Body of pancreas (tissue), 4 donors: ENCODE results near the gene EBP.

ENCODE experiments used
- POLR2A ChIP-seq, 3 donors: fragments of 450-650 bp; IDR thresholded peaks; one replicate each; pipeline ENCODE4 v1.6.1; 2016; ENCODE audit warnings: antibody characterized with exemption in 3 of 3, mild to moderate bottlenecking in 2 of 3
- TF ChIP-seq, protein P1 (sequence below), 7 experiments: fragments of 450-650 bp in 4 of 7; fragments of 200-600 bp in 3 of 7; sonication (generic) in 3 of 7; IDR thresholded peaks; one replicate each; pipeline ENCODE4 v1.5.1; 2016 to 2019; ENCODE audit warnings: antibody characterized with exemption in 7 of 7

DNA sequence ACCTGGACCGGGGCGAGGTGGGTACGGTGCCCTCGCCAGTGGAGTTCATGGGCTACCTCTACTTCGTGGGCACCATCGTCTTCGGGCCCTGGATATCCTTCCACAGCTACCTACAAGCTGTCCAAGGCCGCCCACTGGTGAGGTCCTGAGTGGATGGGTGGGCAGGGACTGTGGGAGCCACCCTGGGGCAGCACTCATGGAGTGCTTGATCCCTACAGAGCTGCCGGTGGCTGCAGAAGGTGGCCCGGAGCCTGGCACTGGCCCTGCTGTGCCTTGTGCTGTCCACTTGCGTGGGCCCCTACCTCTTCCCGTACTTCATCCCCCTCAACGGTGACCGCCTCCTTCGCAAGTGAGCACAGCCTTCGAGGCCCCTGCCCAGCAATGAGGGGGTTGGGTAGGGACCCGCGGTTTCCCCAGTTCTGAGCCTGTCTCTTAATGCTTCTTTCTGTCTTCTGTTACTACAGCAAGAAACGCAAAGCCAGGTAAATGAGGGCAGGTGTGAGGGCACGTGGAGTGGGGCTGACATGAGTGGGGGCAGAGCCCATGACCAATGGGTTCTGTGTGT, 9.2 kb upstream of the EBP start:
- no peak for TF ChIP-seq POLR2A (IDR thresholded peaks at IDR 0.05)
- TF ChIP-seq, protein P1, sequence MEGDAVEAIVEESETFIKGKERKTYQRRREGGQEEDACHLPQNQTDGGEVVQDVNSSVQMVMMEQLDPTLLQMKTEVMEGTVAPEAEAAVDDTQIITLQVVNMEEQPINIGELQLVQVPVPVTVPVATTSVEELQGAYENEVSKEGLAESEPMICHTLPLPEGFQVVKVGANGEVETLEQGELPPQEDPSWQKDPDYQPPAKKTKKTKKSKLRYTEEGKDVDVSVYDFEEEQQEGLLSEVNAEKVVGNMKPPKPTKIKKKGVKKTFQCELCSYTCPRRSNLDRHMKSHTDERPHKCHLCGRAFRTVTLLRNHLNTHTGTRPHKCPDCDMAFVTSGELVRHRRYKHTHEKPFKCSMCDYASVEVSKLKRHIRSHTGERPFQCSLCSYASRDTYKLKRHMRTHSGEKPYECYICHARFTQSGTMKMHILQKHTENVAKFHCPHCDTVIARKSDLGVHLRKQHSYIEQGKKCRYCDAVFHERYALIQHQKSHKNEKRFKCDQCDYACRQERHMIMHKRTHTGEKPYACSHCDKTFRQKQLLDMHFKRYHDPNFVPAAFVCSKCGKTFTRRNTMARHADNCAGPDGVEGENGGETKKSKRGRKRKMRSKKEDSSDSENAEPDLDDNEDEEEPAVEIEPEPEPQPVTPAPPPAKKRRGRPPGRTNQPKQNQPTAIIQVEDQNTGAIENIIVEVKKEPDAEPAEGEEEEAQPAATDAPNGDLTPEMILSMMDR (IDR thresholded peaks at IDR 0.05): no peak
